B cell (primary cell): ENCODE measurements around the gene RAB8A. TPM values are rescaled to one million over a fixed set of nuclear protein-coding genes. Genes with fewer than 3 reads are reported as not detected.

Source experiments
- ATAC-seq: fragments of 200-7000 bp; cut with Tn5 transposase; one replicate; pipeline ENCODE4 v1.10.0; 2021; ENCODE audit warnings: low read depth, mild to moderate bottlenecking, moderate number of reproducible peaks, moderate library complexity
- CTCF ChIA-PET: fragments of 350-600 bp; sonication (Branson Sonifier 250); formaldehyde crosslinking; loops from one replicate; lab custom pipeline; 2021; ENCODE audit warnings: antibody characterized with exemption, inconsistent platforms; lab: Charles Lee
- POLR2A ChIA-PET: fragments of 350-600 bp; sonication (Branson Sonifier 250); formaldehyde crosslinking; loops from one replicate; lab custom pipeline; 2021; ENCODE audit warnings: antibody characterized with exemption; lab: Charles Lee
- DNase-seq: peaks from one replicate; pipeline ENCODE4 v3.0.0; 2013
- H2AFZ ChIP-seq: 2 replicates; pipeline ENCODE4 v1.6.1; 2012; ENCODE audit warnings: mild to moderate bottlenecking, low read depth, low read length; ENCODE audit not compliant: insufficient read depth, poor library complexity, severe bottlenecking
- H3K27ac ChIP-seq, 2 donors: 1 replicate in 1 of 2; 2 replicates in 1 of 2; pipeline ENCODE4 v1.5.1; 2012 to 2013; ENCODE audit warnings: low read length in 2 of 2, mild to moderate bottlenecking in 2 of 2, moderate library complexity in 1 of 2
- H3K27me3 ChIP-seq, 4 experiments: fragments of 200-600 bp in 1 of 4; sonication (generic) in 1 of 4; replicated peaks in 1 of 4; 1 replicate in 2 of 4; 2 replicates in 2 of 4; pipeline versions ENCODE4 v1.6.1 to v1.7.0; 2013 to 2016; ENCODE audit warnings: low read length in 3 of 4, mild to moderate bottlenecking in 2 of 4, mixed read lengths in 1 of 4, moderate library complexity in 1 of 4; ENCODE audit not compliant: insufficient read depth in 4 of 4, control insufficient read depth in 3 of 4; ENCODE audit errors: control extremely low read depth in 1 of 4
- H3K36me3 ChIP-seq, 2 experiments: replicated peaks in 1 of 2; 1 replicate in 1 of 2; 2 replicates in 1 of 2; pipeline versions ENCODE4 v1.6.1 to v1.7.1; 2013; ENCODE audit warnings: low read length in 1 of 2; ENCODE audit not compliant: insufficient read depth in 2 of 2, control insufficient read depth in 1 of 2; ENCODE audit errors: control extremely low read depth in 1 of 2, extremely low read depth in 1 of 2
- H3K4me1 ChIP-seq, 2 donors: fragments of 200-600 bp in 1 of 2; sonication (generic) in 1 of 2; 1 replicate in 1 of 2; 2 replicates in 1 of 2; pipeline versions ENCODE4 v1.5.1 to v1.6.1; 2013 to 2017; ENCODE audit warnings: low read length in 2 of 2; ENCODE audit not compliant: control insufficient read depth in 2 of 2, insufficient read depth in 2 of 2
- H3K4me2 ChIP-seq: replicated peaks from 2 replicates; pipeline ENCODE3; 2012; ENCODE audit warnings: mild to moderate bottlenecking, low read depth, low read length; ENCODE audit not compliant: poor library complexity, severe bottlenecking
- H3K4me3 ChIP-seq, 5 experiments: fragments of 200-600 bp in 1 of 5; sonication (generic) in 1 of 5; 1 replicate in 3 of 5; 2 replicates in 2 of 5; pipeline versions ENCODE4 v1.5.1 to v1.7.0; 2011 to 2016; ENCODE audit warnings: low read length in 4 of 5, mild to moderate bottlenecking in 4 of 5, low read depth in 2 of 5, control low read depth in 1 of 5, moderate library complexity in 1 of 5; ENCODE audit not compliant: insufficient read depth in 1 of 5; ENCODE audit errors: control extremely low read depth in 1 of 5, extremely low read depth in 1 of 5
- H3K79me2 ChIP-seq: fragments of 200-600 bp; sonication (generic); one replicate; pipeline ENCODE4 v1.6.0; 2016; ENCODE audit warnings: low read length; ENCODE audit not compliant: control insufficient read depth, insufficient read depth
- H3K9ac ChIP-seq: fragments of 200-600 bp; sonication (generic); 2 replicates; pipeline ENCODE4 v1.6.1; 2017; ENCODE audit warnings: mild to moderate bottlenecking, low read length, moderate library complexity
- H3K9me3 ChIP-seq, 3 donors: one replicate each; pipeline versions ENCODE4 v1.6.1 to v1.7.1; 2013; ENCODE audit warnings: low read length in 2 of 3; ENCODE audit not compliant: control insufficient read depth in 2 of 3, insufficient read depth in 1 of 3; ENCODE audit errors: control extremely low read depth in 1 of 3
- H4K20me1 ChIP-seq: 2 replicates; pipeline ENCODE4 v1.6.0; 2012; ENCODE audit warnings: mild to moderate bottlenecking, low read length; ENCODE audit not compliant: insufficient read depth, control insufficient read depth, poor library complexity, severe bottlenecking
- H3K27ac Mint-ChIP-seq: one replicate; pipeline ENCODE4 v1.8.0; 2021; ENCODE audit warnings: mixed read lengths
- H3K27me3 Mint-ChIP-seq: one replicate; pipeline ENCODE4 v1.8.0; 2021; ENCODE audit warnings: mixed read lengths
- H3K4me1 Mint-ChIP-seq: one replicate; pipeline ENCODE4 v1.8.0; 2021; ENCODE audit warnings: mixed read lengths
- H3K4me3 Mint-ChIP-seq: one replicate; pipeline ENCODE4 v1.8.0; 2021; ENCODE audit warnings: mixed read lengths
- H3K9me3 Mint-ChIP-seq: one replicate; pipeline ENCODE4 v1.8.0; 2022; ENCODE audit warnings: mixed read lengths; ENCODE audit not compliant: insufficient read depth
- EZH2 ChIP-seq: IDR thresholded peaks from 2 replicates; pipeline ENCODE4 v1.6.1; 2012; ENCODE audit warnings: borderline replicate concordance, low read depth, mild to moderate bottlenecking, moderate library complexity, low read length; ENCODE audit not compliant: insufficient read depth, poor library complexity, severe bottlenecking
- WGBS: methylation state at CpG from one replicate; pipeline ENCODE4 v1.1.5; 2013; ENCODE audit warnings: missing lambda C conversion rate; ENCODE audit not compliant: insufficient coverage; 5-methylcytosine and 5-hydroxymethylcytosine counted together
- intact Hi-C: fragments of 100-400 bp; cut with micrococcal nuclease; formaldehyde crosslinking; loops from one replicate; pipeline ENCODE4 v1.10.0; 2022
- polyA plus RNA-seq: library from polyadenylated mRNA; depleted of rRNA; stranded (reverse); fragments of >200 nt; gene quantifications from 2 replicates; pipeline ENCODE4 v1.2.3, GENCODE V29; 2012
- total RNA-seq, 2 donors: library from RNA; stranded (reverse); fragments of 120-200 nt in 1 of 2; gene quantifications; 1 replicate in 1 of 2; 2 replicates in 1 of 2; pipeline versions ENCODE4 v1.2.3 to v1.2.4, GENCODE V29; 2013 to 2022
- TF ChIP-seq, protein P1 (sequence below): fragments of 200-600 bp; IDR thresholded peaks from one replicate; pipeline ENCODE4 v1.8.0; 2022; ENCODE audit warnings: antibody characterized with exemption, mild to moderate bottlenecking

The RAB8A gene
- total and polyA plus RNA-seq, 2 donors (not counting 1 experiment from before 2014, with no cell fraction given) = 65.5 to 117 TPM

GRCh38 chr19:16155128-16155527, 43.4 kb downstream of the RAB8A start:
- ChIA-PET CTCF (interaction anchor here (1.0 kb wide), 1 partner anchor 89 kb away, joined by 3 read pairs; no protein-coding TSS in a partner anchor), POLR2A (interaction anchor here (1.4 to 1.6 kb wide), 2 partner anchors 10 to 12 kb away, joined by 6 to 9 read pairs; partner anchors contain the start of gene HSH2D)
- DNase-seq = no peak
- peaks cover 38% of the 10 kb centered on the region for H3K4me1 Mint-ChIP-seq
- no peaks in the 10 kb centered on the region for H3K27me3 Mint-ChIP-seq
- Histone ChIP-seq H3K4me2 (peak overlapping the region; percentile 27), H3K9me3 (peaks cover 0 to 6% (median 0%) of the 10 kb centered on the region in 3 donors), H3K4me1 (peaks cover 27 to 49% of the 10 kb centered on the region in 2 donors), H3K4me3 (peak overlapping the region in 1 of 5 experiments; percentile 9), H3K79me2 (peaks cover 27% of the 10 kb centered on the region), H3K27me3 (no peaks in the 10 kb centered on the region), H3K9ac (no peak overlapping the region), H4K20me1 (peaks cover 70% of the 10 kb centered on the region), H2AFZ (no peak overlapping the region), H3K27ac (peak overlapping the region; percentile 29 to 42), H3K36me3 (peaks cover 0 to 75% of the 10 kb centered on the region in 2 experiments)
- intact Hi-C loops = no loop called here
- no peak for ATAC-seq
- WGBS = 100% methylated on average over 1 of the region's 1 CpG
- peak overlapping the region; percentile 44 for H3K4me3 Mint-ChIP-seq
- peak overlapping the region; percentile 80 for H3K27ac Mint-ChIP-seq
- TF ChIP-seq EZH2 = no peak
- TF ChIP-seq, protein P1, sequence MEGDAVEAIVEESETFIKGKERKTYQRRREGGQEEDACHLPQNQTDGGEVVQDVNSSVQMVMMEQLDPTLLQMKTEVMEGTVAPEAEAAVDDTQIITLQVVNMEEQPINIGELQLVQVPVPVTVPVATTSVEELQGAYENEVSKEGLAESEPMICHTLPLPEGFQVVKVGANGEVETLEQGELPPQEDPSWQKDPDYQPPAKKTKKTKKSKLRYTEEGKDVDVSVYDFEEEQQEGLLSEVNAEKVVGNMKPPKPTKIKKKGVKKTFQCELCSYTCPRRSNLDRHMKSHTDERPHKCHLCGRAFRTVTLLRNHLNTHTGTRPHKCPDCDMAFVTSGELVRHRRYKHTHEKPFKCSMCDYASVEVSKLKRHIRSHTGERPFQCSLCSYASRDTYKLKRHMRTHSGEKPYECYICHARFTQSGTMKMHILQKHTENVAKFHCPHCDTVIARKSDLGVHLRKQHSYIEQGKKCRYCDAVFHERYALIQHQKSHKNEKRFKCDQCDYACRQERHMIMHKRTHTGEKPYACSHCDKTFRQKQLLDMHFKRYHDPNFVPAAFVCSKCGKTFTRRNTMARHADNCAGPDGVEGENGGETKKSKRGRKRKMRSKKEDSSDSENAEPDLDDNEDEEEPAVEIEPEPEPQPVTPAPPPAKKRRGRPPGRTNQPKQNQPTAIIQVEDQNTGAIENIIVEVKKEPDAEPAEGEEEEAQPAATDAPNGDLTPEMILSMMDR = no peak
- no peaks in the 10 kb centered on the region for H3K9me3 Mint-ChIP-seq

GRCh38 chr19:16156904-16157303, 45.2 kb downstream of the RAB8A start:
- Mint-ChIP-seq H3K27ac (peak overlapping the region; percentile 20), H3K4me1 (peaks cover 36% of the 10 kb centered on the region), H3K9me3 (no peaks in the 10 kb centered on the region), H3K4me3 (no peak overlapping the region), H3K27me3 (no peaks in the 10 kb centered on the region)
- Histone ChIP-seq H3K4me3 (no peak overlapping the region), H3K9ac (no peak overlapping the region), H2AFZ (no peak overlapping the region), H3K27me3 (no peaks in the 10 kb centered on the region), H3K36me3 (peaks cover 0 to 60% of the 10 kb centered on the region in 2 experiments), H3K9me3 (peaks cover 0 to 6% (median 0%) of the 10 kb centered on the region in 3 donors), H3K4me2 (no peak overlapping the region), H4K20me1 (peaks cover 52% of the 10 kb centered on the region), H3K79me2 (peaks cover 11% of the 10 kb centered on the region), H3K27ac (no peak overlapping the region), H3K4me1 (peaks cover 20 to 37% of the 10 kb centered on the region in 2 donors)
- TF ChIP-seq EZH2 = no peak
- TF ChIP-seq, protein P1 = no peak
- ATAC-seq (no peak), DNase-seq (no peak)
- ChIA-PET POLR2A (interaction anchor here (0.6 to 1.7 kb wide), 4 partner anchors 13 to 16 kb away, joined by 3 to 9 read pairs (median 8); partner anchors contain the start of gene HSH2D), CTCF (interaction anchor here (0.6 to 1.9 kb wide), 2 partner anchors 39 to 391 kb away, joined by 4 to 5 read pairs; no protein-coding TSS in a partner anchor)
- WGBS = 80% methylated on average over 6 of the region's 6 CpGs
- intact Hi-C loops = no loop called here
